CD4-positive, alpha-beta T cell (primary cell): ENCODE measurements around the gene ADGRG1. TPM values are rescaled to one million over a fixed set of nuclear protein-coding genes. Genes with fewer than 3 reads are reported as not detected.
A peak's percentile ranks its signal among the peaks of the same experiment; 100 is the strongest.

ENCODE experiments used
- ATAC-seq: fragments of 200-7000 bp; cut with Tn5 transposase; one replicate; pipeline ENCODE4 v1.10.0; 2022; ENCODE audit warnings: mild to moderate bottlenecking; ENCODE audit not compliant: poor library complexity
- CTCF ChIA-PET: fragments of 350-600 bp; sonication (Branson Sonifier 250); formaldehyde crosslinking; loops from one replicate; lab custom pipeline; 2021; ENCODE audit warnings: antibody characterized with exemption, inconsistent platforms; lab: Charles Lee
- POLR2A ChIA-PET: fragments of 350-600 bp; sonication (Branson Sonifier 250); formaldehyde crosslinking; loops from one replicate; lab custom pipeline; 2021; ENCODE audit warnings: antibody characterized with exemption, inconsistent platforms; lab: Charles Lee
- DNase-seq, 14 experiments: peaks; one replicate each; pipeline ENCODE4 v3.0.0-alpha.2; 2013 to 2020; ENCODE audit warnings: mixed read lengths in 2 of 14
- H3K27ac ChIP-seq, 2 donors: one replicate each; pipeline versions ENCODE4 v1.5.1 to v1.7.0; 2013; ENCODE audit warnings: low read length in 2 of 2, low read depth in 1 of 2, mild to moderate bottlenecking in 1 of 2
- H3K27me3 ChIP-seq, 2 experiments: 1 replicate in 1 of 2; 2 replicates in 1 of 2; pipeline versions ENCODE4 v1.6.1 to v1.7.0; 2013; ENCODE audit warnings: low read length in 2 of 2, control low read depth in 1 of 2, mild to moderate bottlenecking in 1 of 2, moderate library complexity in 1 of 2; ENCODE audit not compliant: insufficient read depth in 2 of 2, control insufficient read depth in 1 of 2
- H3K36me3 ChIP-seq: one replicate; pipeline ENCODE4 v1.6.1; 2013; ENCODE audit warnings: low read length, control low read depth; ENCODE audit not compliant: insufficient read depth
- H3K4me1 ChIP-seq: one replicate; pipeline ENCODE4 v1.6.1; 2013; ENCODE audit warnings: low read length, control low read depth; ENCODE audit not compliant: insufficient read depth
- H3K4me3 ChIP-seq: one replicate; pipeline ENCODE4 v1.5.1; 2013; ENCODE audit warnings: mild to moderate bottlenecking, low read length, moderate library complexity
- H3K9me3 ChIP-seq, 2 experiments: 1 replicate in 1 of 2; 2 replicates in 1 of 2; pipeline versions ENCODE4 v1.6.1 to v1.7.0; 2013; ENCODE audit warnings: low read length in 2 of 2, mild to moderate bottlenecking in 2 of 2, control low read depth in 1 of 2, moderate library complexity in 1 of 2; ENCODE audit not compliant: control insufficient read depth in 1 of 2, insufficient read depth in 1 of 2
- H3K27ac Mint-ChIP-seq: one replicate; pipeline ENCODE4 v1.8.0; 2020; ENCODE audit warnings: mixed read lengths
- H3K27me3 Mint-ChIP-seq: one replicate; pipeline ENCODE4 v1.8.0; 2021; ENCODE audit warnings: mixed read lengths
- H3K36me3 Mint-ChIP-seq: one replicate; pipeline ENCODE4 v1.8.0; 2021; ENCODE audit warnings: low read depth, mixed read lengths
- H3K4me1 Mint-ChIP-seq: one replicate; pipeline ENCODE4 v1.8.0; 2021; ENCODE audit warnings: low read depth, mixed read lengths
- H3K4me3 Mint-ChIP-seq: one replicate; pipeline ENCODE4 v1.8.0; 2020; ENCODE audit warnings: mild to moderate bottlenecking, mixed read lengths
- H3K9me3 Mint-ChIP-seq: one replicate; pipeline ENCODE4 v1.8.0; 2020; ENCODE audit warnings: mixed read lengths
- intact Hi-C, 2 experiments: fragments of 100-400 bp; cut with DNase I in 1 of 2; cut with micrococcal nuclease in 1 of 2; formaldehyde crosslinking; loops; one replicate each; pipeline versions ENCODE4 v1.15.1 to v1.9.0; 2023 to 2025; cut with DNase I, micrococcal nuclease
- total RNA-seq, 174 experiments: library from RNA in 2 of 174; stranded (reverse) in 2 of 174; gene quantifications; one replicate each; pipeline ENCODE4 v1.2.3 and lab custom pipeline; 2021 to 2026
- TF ChIP-seq, protein P1 (sequence below): fragments of 200-600 bp; IDR thresholded peaks from one replicate; pipeline ENCODE4 v1.8.0; 2022; ENCODE audit warnings: antibody characterized with exemption, mild to moderate bottlenecking

ADGRG1 gene
- total RNA-seq, 2 experiments from 2014 or later, result 1.8 to 2.3 TPM

DNA sequence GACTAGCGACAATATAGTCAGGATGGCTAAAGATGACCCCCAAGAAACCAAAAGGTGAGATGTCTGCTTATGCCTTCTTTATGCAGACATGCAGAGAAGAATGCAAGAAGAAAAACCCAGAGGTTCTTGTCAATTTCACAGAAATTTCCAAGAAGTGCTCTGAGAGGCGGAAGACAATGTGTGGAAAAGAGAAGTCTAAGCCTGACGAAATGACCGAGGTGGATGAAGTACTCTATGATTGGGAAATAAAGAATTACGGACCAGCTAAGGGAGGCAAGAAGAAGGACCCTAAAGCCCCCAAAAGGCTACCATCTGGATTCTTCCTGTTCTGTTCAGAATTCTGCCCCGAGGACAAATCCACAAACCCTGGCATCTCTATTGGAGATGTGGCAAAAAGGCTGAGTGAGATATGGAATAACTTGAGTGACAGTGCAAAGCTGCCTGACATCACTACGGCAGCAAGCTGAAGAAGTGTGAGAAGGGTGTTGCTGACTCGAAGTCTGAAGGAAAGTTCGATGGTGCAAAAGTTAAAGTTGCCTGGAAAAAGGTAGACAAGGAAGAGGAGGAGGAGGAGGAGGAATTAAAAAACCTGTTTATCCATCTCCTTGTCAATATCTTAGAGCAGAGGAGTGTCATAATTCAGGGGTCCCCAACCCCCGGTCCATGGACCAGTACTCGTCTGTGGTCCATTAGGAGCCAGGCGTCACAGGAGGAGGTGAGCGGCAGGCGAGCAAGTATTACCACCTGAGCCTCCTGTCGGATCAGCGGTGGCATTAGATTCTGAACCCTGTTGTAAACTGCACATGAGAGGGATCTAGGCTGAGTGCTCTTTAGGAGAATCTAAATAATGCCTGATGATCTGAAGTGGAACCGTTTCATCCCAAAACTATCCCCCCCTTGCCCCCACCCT lies 25.1 kb upstream of the ADGRG1 start:
- Mint-ChIP-seq H3K4me3 (no peak overlapping the region), H3K4me1 (peaks cover 27% of the 10 kb centered on the region), H3K9me3 (no peaks in the 10 kb centered on the region), H3K27me3 (no peaks in the 10 kb centered on the region), H3K27ac (no peak overlapping the region), H3K36me3 (peaks cover under 1% of the 10 kb centered on the region)
- intact Hi-C loops, result loop anchor here in 1 of 2 experiments (2.0 kb wide), 1 partner anchor 45 kb away; no protein-coding TSS in a partner anchor
- H3K36me3 ChIP-seq, result no peaks in the 10 kb centered on the region
- H3K4me1 ChIP-seq, result peaks cover 41% of the 10 kb centered on the region
- TF ChIP-seq, protein P1, sequence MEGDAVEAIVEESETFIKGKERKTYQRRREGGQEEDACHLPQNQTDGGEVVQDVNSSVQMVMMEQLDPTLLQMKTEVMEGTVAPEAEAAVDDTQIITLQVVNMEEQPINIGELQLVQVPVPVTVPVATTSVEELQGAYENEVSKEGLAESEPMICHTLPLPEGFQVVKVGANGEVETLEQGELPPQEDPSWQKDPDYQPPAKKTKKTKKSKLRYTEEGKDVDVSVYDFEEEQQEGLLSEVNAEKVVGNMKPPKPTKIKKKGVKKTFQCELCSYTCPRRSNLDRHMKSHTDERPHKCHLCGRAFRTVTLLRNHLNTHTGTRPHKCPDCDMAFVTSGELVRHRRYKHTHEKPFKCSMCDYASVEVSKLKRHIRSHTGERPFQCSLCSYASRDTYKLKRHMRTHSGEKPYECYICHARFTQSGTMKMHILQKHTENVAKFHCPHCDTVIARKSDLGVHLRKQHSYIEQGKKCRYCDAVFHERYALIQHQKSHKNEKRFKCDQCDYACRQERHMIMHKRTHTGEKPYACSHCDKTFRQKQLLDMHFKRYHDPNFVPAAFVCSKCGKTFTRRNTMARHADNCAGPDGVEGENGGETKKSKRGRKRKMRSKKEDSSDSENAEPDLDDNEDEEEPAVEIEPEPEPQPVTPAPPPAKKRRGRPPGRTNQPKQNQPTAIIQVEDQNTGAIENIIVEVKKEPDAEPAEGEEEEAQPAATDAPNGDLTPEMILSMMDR, result no peak
- no peaks in the 10 kb centered on the region for H3K27me3 ChIP-seq
- H3K27ac ChIP-seq, result peak overlapping the region in 1 of 2 donors; percentile 59
- POLR2A ChIA-PET, result interaction anchor here (2.0 to 2.6 kb wide), 2 partner anchors 10 to 133 kb away, joined by 6 to 15 read pairs; partner anchors contain the start of gene KATNB1
- CTCF ChIA-PET, result interaction anchor here (1.9 kb wide), 1 partner anchor 27 kb away, joined by 5 read pairs; no protein-coding TSS in a partner anchor
- ATAC-seq (no peak), DNase-seq (no peak)
- H3K9me3 ChIP-seq, result no peaks in the 10 kb centered on the region
- H3K4me3 ChIP-seq, result no peak overlapping the region

DNA sequence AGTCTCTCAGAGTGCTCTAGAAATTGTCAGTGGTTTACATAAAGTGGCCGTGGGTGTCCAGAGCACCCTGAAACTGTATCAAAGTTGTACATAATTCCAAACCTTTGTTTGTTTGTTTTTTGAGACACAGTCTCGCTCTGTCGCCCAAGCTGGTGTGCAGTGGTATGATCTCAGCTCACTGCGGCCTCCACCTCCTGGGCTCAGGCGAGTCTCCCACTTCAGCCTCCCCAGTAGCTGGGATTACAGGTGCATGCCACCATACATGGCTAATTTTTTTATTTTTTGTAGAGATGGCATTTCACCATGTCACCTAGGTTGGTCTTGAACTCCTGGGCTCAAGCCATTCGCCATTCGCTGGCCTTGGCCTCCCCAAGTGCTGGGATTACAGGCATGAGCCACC lies 24.3 kb upstream of the ADGRG1 start:
- Histone ChIP-seq H3K4me1 (peaks cover 48% of the 10 kb centered on the region), H3K27ac (no peak overlapping the region), H3K36me3 (no peaks in the 10 kb centered on the region), H3K4me3 (no peak overlapping the region), H3K9me3 (no peaks in the 10 kb centered on the region), H3K27me3 (no peaks in the 10 kb centered on the region)
- H3K4me3 Mint-ChIP-seq, result no peak overlapping the region
- intact Hi-C loops, result no loop called here
- ATAC-seq, result no peak
- TF ChIP-seq, protein P1, result no peak
- no peaks in the 10 kb centered on the region for H3K36me3 Mint-ChIP-seq
- H3K4me1 Mint-ChIP-seq, result peaks cover 33% of the 10 kb centered on the region
- H3K27me3 Mint-ChIP-seq, result no peaks in the 10 kb centered on the region
- no peaks in the 10 kb centered on the region for H3K9me3 Mint-ChIP-seq
- CTCF ChIA-PET, result no interaction called here
- POLR2A ChIA-PET, result no interaction called here
- no peak overlapping the region for H3K27ac Mint-ChIP-seq
- no peak for DNase-seq

DNA sequence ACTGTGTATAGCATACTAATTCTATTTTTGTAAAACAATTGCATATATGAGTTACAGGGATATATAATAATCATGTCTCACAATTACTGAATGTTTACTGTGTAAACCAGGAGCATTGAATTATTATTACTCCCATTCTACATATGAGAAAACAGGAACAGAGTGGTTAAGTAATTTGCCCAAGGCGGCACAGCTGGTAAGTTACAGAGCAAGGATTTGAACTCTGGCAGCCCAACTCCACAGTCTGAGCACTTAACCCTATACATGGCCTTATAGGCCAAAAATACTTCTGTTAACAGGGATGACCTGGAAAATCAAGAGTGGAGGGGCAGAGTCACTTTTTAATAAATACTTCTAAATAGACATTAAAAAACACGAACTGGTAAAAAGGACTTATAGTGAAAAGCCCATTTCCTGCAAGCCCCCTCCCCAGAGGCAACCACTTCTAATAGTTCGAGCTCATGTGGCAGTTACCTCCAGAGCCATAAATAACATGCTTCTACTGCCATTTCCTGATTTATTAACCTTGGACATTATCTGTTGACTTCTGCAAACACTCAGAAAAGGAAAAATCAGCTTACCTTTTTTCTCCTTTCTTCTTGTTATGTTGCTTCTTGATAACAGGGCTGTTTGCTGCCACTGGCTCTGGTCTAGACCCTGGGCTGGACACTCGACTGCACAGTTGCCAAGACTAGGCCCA lies 22.1 kb upstream of the ADGRG1 start:
- no peak for ATAC-seq
- H3K27me3 ChIP-seq, result no peaks in the 10 kb centered on the region
- no peak overlapping the region for H3K27ac ChIP-seq
- no peaks in the 10 kb centered on the region for H3K36me3 ChIP-seq
- ChIA-PET CTCF (no interaction called here), POLR2A (interaction anchor here (0.7 kb wide), 1 partner anchor 31 kb away, joined by 3 read pairs; no protein-coding TSS in a partner anchor)
- peaks cover 43% of the 10 kb centered on the region for H3K4me1 ChIP-seq
- H3K36me3 Mint-ChIP-seq, result no peaks in the 10 kb centered on the region
- H3K4me3 Mint-ChIP-seq, result no peak overlapping the region
- H3K4me3 ChIP-seq, result no peak overlapping the region
- peaks cover 33% of the 10 kb centered on the region for H3K4me1 Mint-ChIP-seq
- no peaks in the 10 kb centered on the region for H3K27me3 Mint-ChIP-seq
- no peaks in the 10 kb centered on the region for H3K9me3 ChIP-seq
- TF ChIP-seq, protein P1, result no peak
- no peaks in the 10 kb centered on the region for H3K9me3 Mint-ChIP-seq
- no peak for DNase-seq
- intact Hi-C loops, result no loop called here
- H3K27ac Mint-ChIP-seq, result no peak overlapping the region
